HepG2 (cell line): ENCODE results near the gene CALY. TPM values are rescaled to one million over a fixed set of nuclear protein-coding genes. Genes with fewer than 3 reads are reported as not detected.
A peak's percentile ranks its signal among the peaks of the same experiment; 100 is the strongest.

Source experiments
- CEBPB ChIP-seq: IDR thresholded peaks from 2 replicates; pipeline ENCODE4 v1.6.1; 2011; ENCODE audit warnings: low read depth, low read length, improper control_type of control experiment, borderline replicate concordance
- FOSL2 ChIP-seq: sonication (generic); formaldehyde crosslinking; IDR thresholded peaks from 2 replicates; pipeline ENCODE4 v1.4.0; 2020; ENCODE audit warnings: missing genetic modification reagents
- FOXA3 ChIP-seq: IDR thresholded peaks from 2 replicates; pipeline ENCODE4 v1.6.1; 2016; ENCODE audit warnings: missing genetic modification reagents, missing compliant biosample characterization
- HDAC2 ChIP-seq: sonication (generic); formaldehyde crosslinking; IDR thresholded peaks from 2 replicates; pipeline ENCODE4 v1.4.0; 2020; ENCODE audit warnings: missing genetic modification reagents
- JARID2 ChIP-seq: sonication (generic); formaldehyde crosslinking; IDR thresholded peaks from 2 replicates; pipeline ENCODE4 v1.8.1; 2023; ENCODE audit warnings: missing genetic modification reagents, inconsistent platforms; ENCODE audit not compliant: insufficient replicate concordance
- KDM3A ChIP-seq: IDR thresholded peaks from 2 replicates; pipeline ENCODE4 v1.6.1; 2018; ENCODE audit warnings: low read depth, missing compliant biosample characterization
- KLF13 ChIP-seq: sonication (generic); formaldehyde crosslinking; IDR thresholded peaks from 2 replicates; pipeline ENCODE4 v1.4.0; 2020; ENCODE audit warnings: mild to moderate bottlenecking, missing genetic modification reagents
- SMC3 ChIP-seq: IDR thresholded peaks from 2 replicates; pipeline ENCODE4 v1.6.1; 2011; ENCODE audit warnings: low read length, improper control_type of control experiment
- ZBTB1 ChIP-seq: sonication (generic); formaldehyde crosslinking; IDR thresholded peaks from 2 replicates; pipeline ENCODE4 v1.4.0; 2020; ENCODE audit warnings: missing genetic modification reagents, borderline replicate concordance
- ZFP1 ChIP-seq: IDR thresholded peaks from 2 replicates; pipeline ENCODE4 v1.6.1; 2016
- ZNF10 ChIP-seq: sonication (generic); formaldehyde crosslinking; IDR thresholded peaks from 2 replicates; pipeline ENCODE4 v1.4.0; 2020; ENCODE audit warnings: mild to moderate bottlenecking, low read depth, missing genetic modification reagents, borderline replicate concordance
- ZNF329 ChIP-seq: sonication (generic); formaldehyde crosslinking; IDR thresholded peaks from 2 replicates; pipeline ENCODE4 v1.9.0; 2021; ENCODE audit warnings: low read depth, mild to moderate bottlenecking, missing genetic modification reagents
- ZNF33A ChIP-seq: sonication (generic); formaldehyde crosslinking; IDR thresholded peaks from 2 replicates; pipeline ENCODE4 v1.5.1; 2020; ENCODE audit warnings: missing genetic modification reagents, mild to moderate bottlenecking, moderate library complexity, borderline replicate concordance
- polyA plus RNA-seq, 8 experiments: library from polyadenylated mRNA; depleted of rRNA in 3 of 8; stranded (reverse) in 7 of 8; unstranded in 1 of 8; fragments of >200 nt; fragmentation: Illumina TruSeq in 4 of 8; extraction: Trizol in 4 of 8; gene quantifications; 2 replicates each; pipeline versions ENCODE4 v1.2.1 to v1.2.3, GENCODE V29; 2011 to 2016; ENCODE audit warnings: low read depth in 4 of 8, missing spikeins in 1 of 8, mixed read lengths in 1 of 8; ENCODE audit not compliant: insufficient read depth in 1 of 8
- total RNA-seq, 5 experiments: library from RNA; depleted of rRNA; stranded (reverse); fragments of >200 nt; fragmentation: Illumina TruSeq; extraction: Trizol; gene quantifications; 2 replicates each; pipeline ENCODE4 v1.2.3, GENCODE V29; 2016; ENCODE audit warnings: low read depth in 1 of 5
- TF ChIP-seq, protein P1 (sequence below): sonication (generic); formaldehyde crosslinking; IDR thresholded peaks from 2 replicates; pipeline ENCODE4 v1.8.1; 2023; ENCODE audit warnings: missing genetic modification reagents, mild to moderate bottlenecking, borderline replicate concordance
- TF ChIP-seq, protein P2 (sequence below): IDR thresholded peaks from 2 replicates; pipeline ENCODE4 v1.6.1; 2018; ENCODE audit warnings: missing genetic modification reagents, mild to moderate bottlenecking, missing compliant biosample characterization
- TF ChIP-seq, protein P3 (sequence below): sonication (generic); formaldehyde crosslinking; IDR thresholded peaks from 2 replicates; pipeline ENCODE4 v1.4.0; 2020; ENCODE audit warnings: missing genetic modification reagents, borderline replicate concordance
- TF ChIP-seq, protein P4 (sequence below): sonication (generic); formaldehyde crosslinking; IDR thresholded peaks from 2 replicates; pipeline ENCODE4 v1.4.0; 2020; ENCODE audit warnings: missing genetic modification reagents
- TF ChIP-seq, protein P5 (sequence below): sonication (generic); formaldehyde crosslinking; IDR thresholded peaks from 2 replicates; pipeline ENCODE4 v1.4.0; 2020; ENCODE audit warnings: missing genetic modification reagents

CALY gene
- total and polyA plus RNA-seq, 2 of the 13 experiments (the other 11 are each of a cell fraction or from before 2014, with no cell fraction given): 0.08 TPM; not detected in 1

DNA sequence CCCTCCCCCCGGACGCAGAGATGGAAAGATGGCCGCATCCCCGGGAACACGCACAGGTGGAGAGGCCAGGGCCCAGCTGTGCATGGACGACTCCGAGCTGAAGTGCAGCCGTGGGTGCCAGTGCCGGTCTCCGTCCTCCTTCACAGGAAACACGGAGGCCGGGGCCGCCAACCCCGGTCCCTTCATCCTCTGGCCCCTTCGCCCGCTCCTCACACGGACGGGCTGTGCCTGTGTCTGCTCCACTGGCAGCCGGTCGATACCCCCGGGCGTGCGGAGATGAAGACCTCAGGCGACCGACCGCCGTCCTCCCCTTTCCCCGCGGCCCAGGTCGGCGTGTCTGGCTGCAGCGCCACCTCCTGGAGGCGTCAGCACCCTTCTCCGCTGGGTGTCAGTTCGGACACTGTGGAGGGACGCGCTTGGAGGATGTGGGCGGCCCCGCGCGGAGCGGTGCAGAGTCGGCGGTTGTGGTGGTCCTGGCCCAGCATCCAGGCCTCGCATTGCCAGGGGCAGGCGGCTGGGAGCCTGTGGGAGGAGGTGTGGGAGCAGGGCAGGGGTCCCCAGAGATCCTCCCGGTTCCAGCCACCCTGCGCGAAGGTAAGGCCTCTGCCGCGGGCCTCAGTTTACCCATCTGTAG is 18.1 kb downstream of the CALY start (continued):
- TF ChIP-seq SMC3 (peak; percentile 16; the same call in 1 of the 2 replicates), JARID2 (CRISPR knock-in tag) (peak; percentile 87), FOXA3 (CRISPR knock-in tag) (peak; percentile 25; the same call in 1 of the 2 replicates), KLF13 (CRISPR knock-in tag) (no peak), FOSL2 (CRISPR knock-in tag) (0 out of 2 replicates have a peak, but pooled peaks have one; percentile 20), ZNF10 (CRISPR knock-in tag) (no peak), ZFP1 (CRISPR knock-in tag) (no peak), ZBTB1 (CRISPR knock-in tag) (no peak), ZNF33A (CRISPR knock-in tag) (no peak), CEBPB (no peak), KDM3A (CRISPR knock-in tag) (0 out of 2 replicates have a peak, but pooled peaks have one; percentile 51), HDAC2 (CRISPR knock-in tag) (peak; percentile 62; the same call in 1 of the 2 replicates), ZNF329 (no peak)
- TF ChIP-seq, protein P1, sequence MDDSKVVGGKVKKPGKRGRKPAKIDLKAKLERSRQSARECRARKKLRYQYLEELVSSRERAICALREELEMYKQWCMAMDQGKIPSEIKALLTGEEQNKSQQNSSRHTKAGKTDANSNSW (CRISPR knock-in tag): no peak
- TF ChIP-seq, protein P2, sequence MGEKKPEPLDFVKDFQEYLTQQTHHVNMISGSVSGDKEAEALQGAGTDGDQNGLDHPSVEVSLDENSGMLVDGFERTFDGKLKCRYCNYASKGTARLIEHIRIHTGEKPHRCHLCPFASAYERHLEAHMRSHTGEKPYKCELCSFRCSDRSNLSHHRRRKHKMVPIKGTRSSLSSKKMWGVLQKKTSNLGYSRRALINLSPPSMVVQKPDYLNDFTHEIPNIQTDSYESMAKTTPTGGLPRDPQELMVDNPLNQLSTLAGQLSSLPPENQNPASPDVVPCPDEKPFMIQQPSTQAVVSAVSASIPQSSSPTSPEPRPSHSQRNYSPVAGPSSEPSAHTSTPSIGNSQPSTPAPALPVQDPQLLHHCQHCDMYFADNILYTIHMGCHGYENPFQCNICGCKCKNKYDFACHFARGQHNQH: peak; percentile 30; the same call in 1 of the 2 replicates
- TF ChIP-seq, protein P3, sequence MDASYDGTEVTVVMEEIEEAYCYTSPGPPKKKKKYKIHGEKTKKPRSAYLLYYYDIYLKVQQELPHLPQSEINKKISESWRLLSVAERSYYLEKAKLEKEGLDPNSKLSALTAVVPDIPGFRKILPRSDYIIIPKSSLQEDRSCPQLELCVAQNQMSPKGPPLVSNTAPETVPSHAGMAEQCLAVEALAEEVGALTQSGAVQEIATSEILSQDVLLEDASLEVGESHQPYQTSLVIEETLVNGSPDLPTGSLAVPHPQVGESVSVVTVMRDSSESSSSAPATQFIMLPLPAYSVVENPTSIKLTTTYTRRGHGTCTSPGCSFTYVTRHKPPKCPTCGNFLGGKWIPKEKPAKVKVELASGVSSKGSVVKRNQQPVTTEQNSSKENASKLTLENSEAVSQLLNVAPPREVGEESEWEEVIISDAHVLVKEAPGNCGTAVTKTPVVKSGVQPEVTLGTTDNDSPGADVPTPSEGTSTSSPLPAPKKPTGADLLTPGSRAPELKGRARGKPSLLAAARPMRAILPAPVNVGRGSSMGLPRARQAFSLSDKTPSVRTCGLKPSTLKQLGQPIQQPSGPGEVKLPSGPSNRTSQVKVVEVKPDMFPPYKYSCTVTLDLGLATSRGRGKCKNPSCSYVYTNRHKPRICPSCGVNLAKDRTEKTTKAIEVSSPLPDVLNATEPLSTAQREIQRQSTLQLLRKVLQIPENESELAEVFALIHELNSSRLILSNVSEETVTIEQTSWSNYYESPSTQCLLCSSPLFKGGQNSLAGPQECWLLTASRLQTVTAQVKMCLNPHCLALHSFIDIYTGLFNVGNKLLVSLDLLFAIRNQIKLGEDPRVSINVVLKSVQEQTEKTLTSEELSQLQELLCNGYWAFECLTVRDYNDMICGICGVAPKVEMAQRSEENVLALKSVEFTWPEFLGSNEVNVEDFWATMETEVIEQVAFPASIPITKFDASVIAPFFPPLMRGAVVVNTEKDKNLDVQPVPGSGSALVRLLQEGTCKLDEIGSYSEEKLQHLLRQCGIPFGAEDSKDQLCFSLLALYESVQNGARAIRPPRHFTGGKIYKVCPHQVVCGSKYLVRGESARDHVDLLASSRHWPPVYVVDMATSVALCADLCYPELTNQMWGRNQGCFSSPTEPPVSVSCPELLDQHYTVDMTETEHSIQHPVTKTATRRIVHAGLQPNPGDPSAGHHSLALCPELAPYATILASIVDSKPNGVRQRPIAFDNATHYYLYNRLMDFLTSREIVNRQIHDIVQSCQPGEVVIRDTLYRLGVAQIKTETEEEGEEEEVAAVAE: no peak
- TF ChIP-seq, protein P4, sequence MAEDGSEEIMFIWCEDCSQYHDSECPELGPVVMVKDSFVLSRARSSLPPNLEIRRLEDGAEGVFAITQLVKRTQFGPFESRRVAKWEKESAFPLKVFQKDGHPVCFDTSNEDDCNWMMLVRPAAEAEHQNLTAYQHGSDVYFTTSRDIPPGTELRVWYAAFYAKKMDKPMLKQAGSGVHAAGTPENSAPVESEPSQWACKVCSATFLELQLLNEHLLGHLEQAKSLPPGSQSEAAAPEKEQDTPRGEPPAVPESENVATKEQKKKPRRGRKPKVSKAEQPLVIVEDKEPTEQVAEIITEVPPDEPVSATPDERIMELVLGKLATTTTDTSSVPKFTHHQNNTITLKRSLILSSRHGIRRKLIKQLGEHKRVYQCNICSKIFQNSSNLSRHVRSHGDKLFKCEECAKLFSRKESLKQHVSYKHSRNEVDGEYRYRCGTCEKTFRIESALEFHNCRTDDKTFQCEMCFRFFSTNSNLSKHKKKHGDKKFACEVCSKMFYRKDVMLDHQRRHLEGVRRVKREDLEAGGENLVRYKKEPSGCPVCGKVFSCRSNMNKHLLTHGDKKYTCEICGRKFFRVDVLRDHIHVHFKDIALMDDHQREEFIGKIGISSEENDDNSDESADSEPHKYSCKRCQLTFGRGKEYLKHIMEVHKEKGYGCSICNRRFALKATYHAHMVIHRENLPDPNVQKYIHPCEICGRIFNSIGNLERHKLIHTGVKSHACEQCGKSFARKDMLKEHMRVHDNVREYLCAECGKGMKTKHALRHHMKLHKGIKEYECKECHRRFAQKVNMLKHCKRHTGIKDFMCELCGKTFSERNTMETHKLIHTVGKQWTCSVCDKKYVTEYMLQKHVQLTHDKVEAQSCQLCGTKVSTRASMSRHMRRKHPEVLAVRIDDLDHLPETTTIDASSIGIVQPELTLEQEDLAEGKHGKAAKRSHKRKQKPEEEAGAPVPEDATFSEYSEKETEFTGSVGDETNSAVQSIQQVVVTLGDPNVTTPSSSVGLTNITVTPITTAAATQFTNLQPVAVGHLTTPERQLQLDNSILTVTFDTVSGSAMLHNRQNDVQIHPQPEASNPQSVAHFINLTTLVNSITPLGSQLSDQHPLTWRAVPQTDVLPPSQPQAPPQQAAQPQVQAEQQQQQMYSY (CRISPR knock-in tag): 0 out of 2 replicates have a peak, but pooled peaks have one; percentile 37
- TF ChIP-seq, protein P5, sequence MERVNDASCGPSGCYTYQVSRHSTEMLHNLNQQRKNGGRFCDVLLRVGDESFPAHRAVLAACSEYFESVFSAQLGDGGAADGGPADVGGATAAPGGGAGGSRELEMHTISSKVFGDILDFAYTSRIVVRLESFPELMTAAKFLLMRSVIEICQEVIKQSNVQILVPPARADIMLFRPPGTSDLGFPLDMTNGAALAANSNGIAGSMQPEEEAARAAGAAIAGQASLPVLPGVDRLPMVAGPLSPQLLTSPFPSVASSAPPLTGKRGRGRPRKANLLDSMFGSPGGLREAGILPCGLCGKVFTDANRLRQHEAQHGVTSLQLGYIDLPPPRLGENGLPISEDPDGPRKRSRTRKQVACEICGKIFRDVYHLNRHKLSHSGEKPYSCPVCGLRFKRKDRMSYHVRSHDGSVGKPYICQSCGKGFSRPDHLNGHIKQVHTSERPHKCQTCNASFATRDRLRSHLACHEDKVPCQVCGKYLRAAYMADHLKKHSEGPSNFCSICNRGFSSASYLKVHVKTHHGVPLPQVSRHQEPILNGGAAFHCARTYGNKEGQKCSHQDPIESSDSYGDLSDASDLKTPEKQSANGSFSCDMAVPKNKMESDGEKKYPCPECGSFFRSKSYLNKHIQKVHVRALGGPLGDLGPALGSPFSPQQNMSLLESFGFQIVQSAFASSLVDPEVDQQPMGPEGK (CRISPR knock-in tag): peak; percentile 57
